GM23338 (cell line): ENCODE results near the gene COL15A1. TPM values are rescaled to one million over a fixed set of nuclear protein-coding genes. Genes with fewer than 3 reads are reported as not detected.

Experiments
- ATAC-seq: fragments of 200-7000 bp; cut with Tn5 transposase; 3 replicates; pipeline ENCODE4 v1.9.1; 2020
- DNase-seq: peaks from one replicate; pipeline ENCODE4 v3.0.0-alpha.2; 2015; ENCODE audit warnings: low spot score
- H2AFZ ChIP-seq: fragments of 200-600 bp; sonication (generic); 2 replicates; pipeline ENCODE4 v1.8.0; 2016; ENCODE audit warnings: antibody characterized with exemption, mild to moderate bottlenecking, moderate library complexity
- H3F3A ChIP-seq: fragments of 200-600 bp; sonication (generic); replicated peaks from 2 replicates; pipeline ENCODE4 v1.8.0; 2017; ENCODE audit warnings: antibody characterized with exemption, mixed run types, low read depth
- H3K27ac ChIP-seq: fragments of 200-600 bp; sonication (generic); 2 replicates; pipeline ENCODE4 v1.6.1; 2016; ENCODE audit warnings: low read depth
- H3K27me3 ChIP-seq: fragments of 200-600 bp; sonication (generic); 2 replicates; pipeline ENCODE4 v1.8.0; 2016; ENCODE audit warnings: mild to moderate bottlenecking, mixed run types, moderate library complexity; ENCODE audit not compliant: insufficient read depth
- H3K36me3 ChIP-seq: fragments of 200-600 bp; sonication (generic); 2 replicates; pipeline ENCODE4 v1.8.0; 2016; ENCODE audit warnings: mild to moderate bottlenecking; ENCODE audit not compliant: insufficient read depth
- H3K4me1 ChIP-seq: fragments of 200-600 bp; sonication (generic); 2 replicates; pipeline ENCODE4 v1.8.0; 2016; ENCODE audit warnings: mild to moderate bottlenecking, moderate library complexity; ENCODE audit not compliant: insufficient read depth
- H3K4me2 ChIP-seq: fragments of 200-600 bp; sonication (generic); 2 replicates; pipeline ENCODE4 v1.7.1; 2017; ENCODE audit warnings: mixed run types
- H3K4me3 ChIP-seq: fragments of 200-600 bp; sonication (generic); 2 replicates; pipeline ENCODE4 v1.6.1; 2016; ENCODE audit warnings: mixed run types
- H3K79me2 ChIP-seq: fragments of 200-600 bp; sonication (generic); replicated peaks from 2 replicates; pipeline ENCODE4 v1.8.0; 2017; ENCODE audit warnings: mild to moderate bottlenecking; ENCODE audit not compliant: insufficient read depth
- H3K9me2 ChIP-seq: fragments of 200-600 bp; sonication (generic); 2 replicates; pipeline ENCODE4 v1.8.0; 2017; ENCODE audit not compliant: insufficient read depth
- H4K20me1 ChIP-seq: fragments of 200-600 bp; sonication (generic); replicated peaks from 2 replicates; pipeline ENCODE4 v1.8.0; 2017; ENCODE audit warnings: mild to moderate bottlenecking; ENCODE audit not compliant: insufficient read depth
- H3K27ac Mint-ChIP-seq: 2 replicates; pipeline ENCODE4 v1.8.0; 2020; ENCODE audit warnings: inconsistent platforms, mild to moderate bottlenecking, moderate library complexity, mixed read lengths
- H3K27me3 Mint-ChIP-seq: 3 replicates; pipeline ENCODE4 v1.8.0; 2022; ENCODE audit warnings: low read depth, mild to moderate bottlenecking, moderate library complexity, mixed read lengths, inconsistent platforms; ENCODE audit not compliant: insufficient read depth, poor library complexity
- H3K36me3 Mint-ChIP-seq: 3 replicates; pipeline ENCODE4 v1.8.0; 2021; ENCODE audit warnings: low read depth, mild to moderate bottlenecking, inconsistent platforms, moderate library complexity, mixed read lengths
- H3K4me1 Mint-ChIP-seq: 3 replicates; pipeline ENCODE4 v1.8.0; 2020; ENCODE audit warnings: mild to moderate bottlenecking, inconsistent platforms, mixed read lengths
- H3K4me3 Mint-ChIP-seq: 3 replicates; pipeline ENCODE4 v1.8.0; 2021; ENCODE audit warnings: moderate library complexity, mild to moderate bottlenecking, inconsistent platforms, mixed read lengths
- H3K9me3 Mint-ChIP-seq: 3 replicates; pipeline ENCODE4 v1.8.0; 2020; ENCODE audit warnings: moderate library complexity, mild to moderate bottlenecking, inconsistent platforms, mixed read lengths
- CREB1 ChIP-seq: fragments of 250-450 bp; sonication (Bioruptor Pico); IDR thresholded peaks from 2 replicates; pipeline ENCODE4 v1.5.0; 2020; ENCODE audit warnings: low read depth, mild to moderate bottlenecking, moderate library complexity
- CTCF ChIP-seq, 2 experiments: fragments of 200-600 bp in 1 of 2; sonication (generic) in 1 of 2; conservative IDR thresholded peaks; 2 replicates each; pipeline versions ENCODE4 v1.5.1 to v1.6.1; 2016 to 2017; ENCODE audit warnings: antibody characterized with exemption in 2 of 2, low read depth in 2 of 2, mild to moderate bottlenecking in 2 of 2, moderate library complexity in 1 of 2
- ETS1 ChIP-seq: IDR thresholded peaks from 2 replicates; pipeline ENCODE4 v1.6.1; 2016; ENCODE audit warnings: antibody characterized with exemption
- EZH2 ChIP-seq: fragments of 200-600 bp; sonication (generic); IDR thresholded peaks from one replicate; pipeline ENCODE4 v1.8.0; 2017; ENCODE audit warnings: antibody characterized with exemption, mild to moderate bottlenecking, low read depth; ENCODE audit not compliant: unreplicated experiment
- EZH2phosphoT487 ChIP-seq: fragments of 200-600 bp; sonication (generic); IDR thresholded peaks from one replicate; pipeline ENCODE4 v1.8.1; 2018; ENCODE audit warnings: antibody characterized with exemption; ENCODE audit not compliant: unreplicated experiment
- JUNB ChIP-seq: IDR thresholded peaks from one replicate; pipeline ENCODE4 v1.6.1; 2016; ENCODE audit warnings: antibody characterized with exemption; ENCODE audit not compliant: unreplicated experiment
- NANOG ChIP-seq: IDR thresholded peaks from 2 replicates; pipeline ENCODE4 v1.6.1; 2016; ENCODE audit warnings: antibody characterized with exemption, borderline replicate concordance
- POLR2AphosphoS5 ChIP-seq: IDR thresholded peaks from 2 replicates; pipeline ENCODE4 v1.6.1; 2016; ENCODE audit warnings: antibody characterized with exemption, low read depth
- REST ChIP-seq: IDR thresholded peaks from one replicate; pipeline ENCODE4 v1.6.1; 2018; ENCODE audit warnings: antibody characterized with exemption; ENCODE audit not compliant: unreplicated experiment
- STAT1 ChIP-seq: IDR thresholded peaks from one replicate; pipeline ENCODE4 v1.6.1; 2016; ENCODE audit warnings: antibody characterized with exemption; ENCODE audit not compliant: unreplicated experiment
- ZNF114 ChIP-seq: fragments of 250-450 bp; sonication (Bioruptor Pico); IDR thresholded peaks from 2 replicates; pipeline ENCODE4 v1.5.0; 2020; ENCODE audit warnings: mild to moderate bottlenecking, moderate library complexity
- ZNF331 ChIP-seq: fragments of 250-450 bp; sonication (Bioruptor Pico); IDR thresholded peaks from 2 replicates; pipeline ENCODE4 v1.5.0; 2020; ENCODE audit warnings: low read depth, mild to moderate bottlenecking, moderate library complexity
- ZNF462 ChIP-seq: fragments of 250-450 bp; sonication (Bioruptor Pico); IDR thresholded peaks from 2 replicates; pipeline ENCODE4 v1.5.0; 2020; ENCODE audit warnings: mild to moderate bottlenecking, moderate library complexity
- polyA plus RNA-seq: library from polyadenylated mRNA; unstranded; fragments of >200 nt; fragmentation: Nextera tagmentation; extraction: Ambion mirVana; gene quantifications from 2 replicates; pipeline ENCODE4 v1.2.1, GENCODE V29; 2016
- total RNA-seq: library from RNA; depleted of rRNA; stranded (reverse); fragments of >200 nt; shearing (Covaris generic); gene quantifications from 2 replicates; pipeline ENCODE4 v1.2.3, GENCODE V29; 2014

The COL15A1 gene
- total and polyA plus RNA-seq, 2 experiments from 2014 or later: 0.17 to 0.18 TPM

DNA sequence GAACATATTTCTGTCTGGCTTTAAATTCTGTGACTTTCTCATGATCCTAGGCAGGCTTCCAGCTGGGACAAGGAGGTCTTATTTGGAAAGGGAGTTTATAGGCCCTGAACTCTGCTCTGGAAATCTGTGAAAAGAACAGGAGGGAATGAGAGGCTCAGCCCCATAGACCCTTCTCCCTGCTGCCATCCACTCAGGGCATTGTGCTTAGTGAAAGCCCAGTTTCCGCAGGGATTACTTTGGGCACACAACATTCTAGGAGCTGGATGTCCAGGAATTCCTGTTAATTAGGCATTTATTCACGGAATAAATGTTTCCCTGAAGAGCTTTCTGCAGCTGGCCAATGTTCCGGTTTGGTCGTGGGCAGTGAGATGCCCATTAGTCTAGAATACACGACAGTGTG, 32.7 kb upstream of the COL15A1 start:
- Mint-ChIP-seq H3K4me1 (peaks cover 4% of the 10 kb centered on the region; the same call in 2 of the 3 replicates), H3K27ac (no peak overlapping the region), H3K4me3 (no peak overlapping the region), H3K9me3 (no peaks in the 10 kb centered on the region), H3K27me3 (no peaks in the 10 kb centered on the region), H3K36me3 (no peaks in the 10 kb centered on the region)
- H2AFZ ChIP-seq: no peak overlapping the region
- no peaks in the 10 kb centered on the region for H4K20me1 ChIP-seq
- ATAC-seq (no peak), DNase-seq (no peak)
- no peaks in the 10 kb centered on the region for H3K4me1 ChIP-seq
- no peaks in the 10 kb centered on the region for H3K79me2 ChIP-seq
- no peaks in the 10 kb centered on the region for H3K36me3 ChIP-seq
- no peaks in the 10 kb centered on the region for H3F3A ChIP-seq
- H3K4me2 ChIP-seq: no peak overlapping the region
- no peaks in the 10 kb centered on the region for H3K27me3 ChIP-seq
- H3K9me2 ChIP-seq: peaks cover 6% of the 10 kb centered on the region; the same call in 1 of the 2 replicates
- no peak overlapping the region for H3K27ac ChIP-seq
- no peak overlapping the region for H3K4me3 ChIP-seq
- TF ChIP-seq POLR2AphosphoS5 (no peak), STAT1 (no peak), ETS1 (no peak), ZNF462 (CRISPR knock-in tag) (no peak), ZNF114 (CRISPR knock-in tag) (no peak), EZH2phosphoT487 (no peak), REST (no peak), NANOG (no peak), ZNF331 (CRISPR knock-in tag) (no peak), CREB1 (CRISPR knock-in tag) (no peak), CTCF (conservative IDR thresholded peaks at IDR 0.05; ENCODE audit: low read depth in 2 of 2) (no peak), EZH2 (no peak), JUNB (no peak)
